Fibroblast of gingiva (primary cell): ENCODE measurements around the gene RAB19.
"Not testable (repeated sequence)": the region's sequence is repeated elsewhere in the genome, so short reads cannot be mapped to it uniquely, and the experiment has no call there.

Experiments used
- DNase-seq: peaks from one replicate; pipeline ENCODE4 v3.0.0-alpha.2; 2011; ENCODE audit warnings: low read depth

RAB19 gene

DNA sequence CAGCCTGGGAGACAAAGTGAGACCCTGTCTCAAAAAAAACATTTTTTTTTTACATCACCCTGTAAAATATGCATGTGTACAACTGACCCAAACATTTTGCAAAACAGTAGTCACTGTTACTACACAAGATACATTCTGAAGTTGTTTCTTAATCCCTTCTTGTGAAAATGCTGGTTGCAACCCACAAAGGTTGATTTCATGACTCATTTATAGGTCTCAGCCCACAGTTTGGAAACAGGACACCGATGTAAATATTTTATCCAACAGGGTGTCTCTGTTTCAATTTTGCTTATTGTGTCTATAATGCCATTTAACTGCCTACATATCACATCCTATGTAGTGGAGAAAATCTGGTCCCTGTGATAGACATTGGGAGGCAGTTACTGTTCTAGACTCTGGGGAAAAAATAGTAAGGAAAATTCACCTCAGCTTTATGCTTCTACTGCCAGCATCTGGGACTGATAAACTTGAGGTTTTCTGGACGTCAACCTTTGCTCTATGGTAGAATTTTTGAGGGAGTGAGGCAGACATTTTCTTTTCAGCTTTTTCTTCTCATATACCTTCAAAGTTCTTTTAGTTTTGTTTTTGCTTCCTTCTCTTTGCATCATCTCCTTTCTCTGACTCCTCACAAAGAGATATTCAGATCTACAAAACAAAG, 1.6 kb upstream of the RAB19 start:
- DNase-seq = peak; percentile 81

DNA sequence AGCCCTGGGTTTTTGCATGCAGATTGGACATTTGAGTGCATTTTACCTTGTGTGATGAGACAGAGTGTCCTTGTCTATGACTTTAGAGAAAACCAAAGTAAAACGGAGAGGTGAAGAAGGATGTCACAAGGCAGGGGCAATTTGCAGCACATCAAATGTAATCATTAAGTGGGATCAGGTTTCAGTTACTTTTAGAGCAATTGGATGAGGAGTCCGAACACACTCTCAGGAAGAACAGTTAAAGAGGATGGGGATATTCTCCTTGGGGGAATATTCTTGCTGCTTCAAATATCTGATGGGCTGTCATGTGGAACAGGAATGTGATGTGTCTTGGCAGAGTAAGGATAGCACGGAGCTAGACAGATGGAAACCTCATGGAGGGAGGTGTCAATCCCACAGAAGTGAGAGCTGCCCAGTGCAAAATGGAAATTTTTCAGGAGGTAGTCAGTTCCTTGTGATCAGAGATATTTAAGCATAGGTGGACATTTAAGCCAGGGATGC, 757 bp downstream of the RAB19 start:
- DNase-seq = peak; percentile 67

DNA sequence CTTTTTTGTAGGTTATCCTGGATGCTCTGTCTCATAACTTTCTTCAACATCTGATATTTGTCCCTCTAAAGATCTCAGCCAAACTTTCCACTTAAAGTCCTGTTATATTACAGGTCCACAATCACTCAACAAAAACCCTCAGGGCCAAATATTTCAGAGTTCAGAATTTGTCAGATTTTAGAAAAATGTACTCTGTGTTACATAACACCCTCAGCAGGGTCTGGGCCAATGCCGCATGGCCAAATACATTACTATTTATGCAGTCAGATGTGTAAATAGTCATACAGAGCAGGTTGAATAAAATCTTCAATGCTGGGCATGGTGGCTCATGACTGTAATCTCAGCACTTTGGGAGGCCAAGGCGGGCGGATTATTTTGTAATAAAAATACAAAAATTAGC, 11.5 kb downstream of the RAB19 start:
- no peak for DNase-seq

- DNase-seq = not testable (repeated sequence)
Measured at GRCh38 chr7:140415816-140416215, 12.0 kb downstream of the RAB19 start.

- no peak for DNase-seq
Measured at GRCh38 chr7:140416560-140416959, 12.7 kb downstream of the RAB19 start.

DNA sequence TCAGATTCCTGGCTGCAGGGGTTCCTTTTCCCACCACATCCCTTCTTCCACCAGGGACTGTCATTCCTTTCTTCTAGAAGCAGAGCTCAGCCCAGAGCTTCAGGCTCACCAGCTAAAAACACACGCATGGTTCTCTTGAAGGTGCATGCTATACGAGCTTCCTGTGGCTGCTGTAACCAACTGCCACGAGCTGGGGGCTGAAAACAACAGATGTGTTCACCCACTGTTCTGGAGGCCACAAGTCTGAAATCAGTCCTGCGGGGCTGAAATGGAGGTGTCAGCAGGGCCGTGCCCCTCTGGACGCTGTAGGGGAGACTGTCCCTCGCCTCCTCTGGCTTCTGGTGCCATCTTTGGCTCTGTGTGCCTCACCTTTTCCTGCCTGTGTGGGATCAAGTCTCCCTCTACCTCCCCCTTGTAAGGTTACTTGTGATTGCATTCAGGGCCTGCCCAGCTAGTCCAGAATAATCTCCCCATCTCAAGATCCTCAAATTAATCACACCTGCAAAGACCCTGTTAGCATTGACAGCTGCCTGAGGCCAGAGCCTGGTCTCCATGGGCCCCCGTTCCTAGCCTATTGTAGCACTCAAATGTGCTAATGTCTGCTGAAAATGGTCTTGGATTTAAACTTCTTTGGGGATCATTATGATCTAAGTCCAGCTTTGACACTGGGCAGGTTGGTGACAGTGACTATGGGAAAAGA, 13.7 kb downstream of the RAB19 start:
- no peak for DNase-seq

- not testable (repeated sequence) for DNase-seq
Measured at GRCh38 chr7:140418156-140418472, 14.3 kb downstream of the RAB19 start.

DNA sequence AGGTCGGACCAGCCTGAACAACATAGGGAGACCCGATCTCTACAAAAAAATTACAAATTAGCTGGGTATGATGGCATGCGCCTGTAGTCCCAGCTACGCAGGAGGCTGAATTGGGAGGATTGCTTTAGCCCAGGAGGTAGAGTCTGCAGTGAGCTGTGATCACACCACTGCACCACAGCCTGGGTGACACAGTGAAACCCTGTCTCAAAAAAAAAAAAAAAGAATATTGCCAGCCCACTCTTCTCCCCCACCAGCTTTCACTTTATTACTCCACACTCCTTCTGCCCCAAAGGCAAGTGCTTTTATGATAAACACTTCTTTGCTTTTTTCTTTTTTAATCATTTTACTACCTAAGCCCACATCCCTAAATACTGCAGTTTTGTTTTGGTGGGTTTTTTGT, 14.8 kb downstream of the RAB19 start:
- no peak for DNase-seq

GRCh38 chr7:140421521-140421920, 17.7 kb downstream of the RAB19 start:
- DNase-seq = no peak

- DNase-seq = no peak
Measured at GRCh38 chr7:140423501-140423900, 19.6 kb downstream of the RAB19 start.

DNA sequence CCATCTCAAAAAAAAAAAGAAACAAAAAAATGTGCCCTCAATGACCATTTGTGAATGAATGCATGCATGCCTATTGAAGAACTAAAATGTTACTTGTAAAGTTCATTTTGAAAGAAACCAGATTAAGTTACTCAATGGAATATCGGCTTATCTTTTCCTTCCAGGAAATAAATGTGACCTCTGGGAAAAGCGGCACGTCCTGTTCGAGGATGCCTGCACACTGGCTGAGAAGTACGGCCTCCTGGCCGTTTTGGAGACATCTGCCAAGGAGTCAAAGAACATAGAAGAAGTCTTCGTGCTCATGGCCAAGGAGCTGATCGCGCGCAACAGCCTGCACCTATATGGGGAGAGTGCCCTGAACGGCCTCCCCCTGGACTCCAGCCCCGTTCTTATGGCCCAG, 21.9 kb downstream of the RAB19 start:
- DNase-seq = no peak

DNA sequence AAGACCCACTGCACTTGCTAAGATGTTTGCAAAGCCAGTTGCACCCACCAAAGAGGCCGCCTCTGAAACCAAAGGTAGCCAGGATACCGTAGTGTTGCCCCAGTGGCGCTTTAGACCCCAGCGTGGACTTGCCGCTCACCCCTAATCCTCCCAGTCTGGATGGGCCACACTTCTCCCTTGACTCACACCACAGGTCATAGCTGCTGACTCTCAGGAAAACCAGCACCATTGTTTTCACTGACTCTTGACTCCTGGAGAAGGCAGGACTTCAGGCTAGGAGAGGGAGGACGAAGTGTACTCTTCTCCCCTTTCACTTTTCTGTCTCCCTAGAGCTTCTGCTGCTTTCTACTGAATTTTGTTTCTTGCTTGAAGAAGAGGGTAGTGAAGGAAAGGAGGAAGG, 22.3 kb downstream of the RAB19 start:
- DNase-seq = no peak

- no peak for DNase-seq
Measured at GRCh38 chr7:140433396-140433795, 29.5 kb downstream of the RAB19 start.

DNA sequence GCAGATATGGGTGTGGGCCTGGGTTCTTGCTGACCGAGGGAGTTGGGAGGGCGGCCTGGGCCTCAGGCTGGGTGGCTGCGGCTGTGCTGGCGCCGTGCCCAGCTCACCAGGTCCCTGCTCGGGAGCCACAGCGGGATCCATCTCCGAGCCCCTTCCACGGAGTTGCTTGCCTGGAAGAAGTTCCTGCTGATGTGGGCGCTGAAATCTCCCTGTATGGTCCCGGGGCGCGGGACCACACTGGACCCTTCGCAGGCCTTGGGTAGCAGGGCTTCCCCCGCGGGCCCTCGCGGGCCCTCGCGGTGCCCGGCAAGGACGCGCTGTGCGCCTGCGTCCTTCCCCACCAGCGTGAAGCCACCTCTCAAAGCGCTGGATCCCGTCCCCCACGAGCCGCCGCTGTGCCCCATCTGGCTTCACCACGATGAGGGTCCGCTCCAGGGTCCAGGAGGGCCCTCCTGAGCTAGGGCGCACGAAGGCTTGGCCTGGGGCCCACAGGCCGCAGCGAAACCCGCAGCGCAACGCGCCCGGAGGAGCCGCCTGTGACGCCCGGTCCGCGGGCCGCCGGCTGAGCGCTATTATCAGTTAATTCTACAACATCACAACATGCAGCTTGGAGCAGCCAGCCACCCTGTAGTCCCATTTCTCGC, 31.5 kb downstream of the RAB19 start:
- no peak for DNase-seq

GRCh38 chr7:140439359-140439758, 35.5 kb downstream of the RAB19 start:
- DNase-seq = no peak

DNA sequence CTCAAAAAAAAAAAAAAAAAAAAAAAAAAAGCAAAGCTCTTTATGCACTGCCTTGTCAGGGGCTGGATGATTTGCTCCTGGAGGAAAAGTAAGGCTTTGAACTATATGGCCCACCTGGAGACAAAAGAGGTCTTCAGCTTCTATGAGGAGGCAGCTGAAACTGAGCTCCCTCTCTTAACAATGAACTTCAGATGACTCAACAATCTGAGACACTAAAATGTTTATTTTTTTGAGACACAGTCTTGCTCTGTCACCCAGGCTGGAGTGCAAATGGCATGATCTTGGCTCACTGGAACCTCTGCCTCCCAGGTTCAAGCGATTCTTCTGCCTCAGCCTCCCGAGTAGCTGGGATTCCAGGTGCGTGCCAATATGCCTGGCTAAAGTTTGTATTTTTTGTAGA, 36.7 kb downstream of the RAB19 start:
- DNase-seq = no peak

- DNase-seq = no peak
Measured at GRCh38 chr7:140441519-140441918, 37.7 kb downstream of the RAB19 start.

DNA sequence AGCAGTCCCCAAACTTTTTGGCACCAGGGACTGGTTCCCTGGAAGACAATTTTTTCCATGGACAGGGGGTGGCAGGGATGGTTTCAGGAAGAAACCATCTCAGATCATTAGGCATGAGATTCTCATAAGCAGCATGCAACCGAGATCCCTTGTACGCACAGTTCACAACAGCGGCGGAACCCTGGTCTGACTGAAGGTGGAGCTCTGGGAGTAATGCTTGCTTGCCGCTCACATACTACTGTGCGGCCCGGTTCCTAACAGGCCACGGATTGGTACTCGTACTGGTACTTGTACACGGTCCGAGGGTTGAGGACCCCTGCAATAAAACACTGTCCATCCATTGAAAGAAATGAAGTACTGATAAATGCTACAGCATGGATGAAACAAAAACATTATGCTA, 42.6 kb downstream of the RAB19 start:
- DNase-seq = no peak

- DNase-seq = no peak
Measured at GRCh38 chr7:140447841-140448240, 44.0 kb downstream of the RAB19 start.

DNA sequence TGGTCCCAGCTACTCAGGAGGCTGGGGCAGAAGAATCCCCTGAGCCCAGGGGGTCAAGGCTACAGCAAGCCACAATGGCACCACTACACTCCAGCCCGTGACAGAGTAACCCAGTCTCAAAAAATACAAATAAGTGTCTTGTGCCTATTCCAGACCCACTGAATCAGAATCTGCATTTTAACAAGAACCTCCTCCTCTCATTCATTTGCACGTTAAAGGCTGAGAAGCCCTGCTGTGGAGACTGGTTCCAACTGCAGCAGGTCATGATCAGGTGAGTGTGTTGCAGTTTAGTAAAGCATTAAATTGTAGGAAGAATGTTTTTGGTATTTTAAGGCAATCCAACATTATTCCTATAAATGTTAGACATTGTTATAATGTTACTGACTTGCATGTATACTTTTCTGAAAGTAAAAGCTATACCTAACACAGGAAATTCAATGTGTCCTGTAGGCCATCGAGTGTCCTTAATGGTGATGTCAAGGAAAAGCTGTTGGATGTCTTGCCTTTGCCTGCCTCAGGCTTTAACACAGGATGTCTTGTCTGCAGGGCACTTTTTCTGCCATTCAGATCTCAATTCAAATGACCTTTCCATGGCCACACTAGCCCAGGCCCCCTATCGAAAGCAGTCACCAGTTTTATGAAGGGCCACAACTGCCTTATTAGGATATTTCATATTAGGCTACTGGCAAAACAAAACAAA, 45.1 kb downstream of the RAB19 start:
- no peak for DNase-seq

- no peak for DNase-seq
Measured at GRCh38 chr7:140451716-140452115, 47.9 kb downstream of the RAB19 start.

GRCh38 chr7:140453273-140453672, 49.4 kb downstream of the RAB19 start:
- no peak for DNase-seq
